Heart left ventricle (tissue), 13 donors: Measurements from ENCODE around the gene QSOX2.

ENCODE experiments used
- POLR2A ChIP-seq, 2 donors: fragments of 450-650 bp; IDR thresholded peaks; one replicate each; pipeline ENCODE4 v1.6.1; 2017; ENCODE audit warnings: antibody characterized with exemption in 2 of 2, mild to moderate bottlenecking in 2 of 2, moderate library complexity in 2 of 2
- TF ChIP-seq, protein P1 (sequence below), 12 donors: fragments of 200-600 bp; sonication (generic) in 4 of 12; IDR thresholded peaks; one replicate each; pipeline versions ENCODE4 v1.5.0 to v1.8.0; 2018 to 2022; ENCODE audit warnings: antibody characterized with exemption in 12 of 12, mild to moderate bottlenecking in 5 of 12
- donor health status: ischemic (EF 13 %, LVEDD 7.1; RV severe dilation, severe dysfunction).
- donor health status: DM: no; HTN: yes; CAD: no.
- donor health status: DM: no; HTN: no; CAD: no.
- donor health status: ischemic (EF 25% LVEDD 6.9; RV normal size, moderate dysfunction).
- donor health status: ischemic (EF 25% LVEDD 5.7; RV mildly dilated, moderate dysfunction).
- donor health status: ischemic (EF 35%, LVEDD 5.7; RV mildly dilated, moderate dysfunction).
- donor health status: nonischemic (EF 11% LVEDD 7.7; RV severe dilation, severe dysfunction).
- donor health status: DM: yes; HTN: yes; CAD: no.
- donor health status: PGD.
- donor health status: ischemic (EF 29% LVEDD 5.4; RV normal size, mild dysfunction).
- donor health status: nonischemic (EF 23%, LVEDD 6.1; RV moderate dilation, normal function).

DNA sequence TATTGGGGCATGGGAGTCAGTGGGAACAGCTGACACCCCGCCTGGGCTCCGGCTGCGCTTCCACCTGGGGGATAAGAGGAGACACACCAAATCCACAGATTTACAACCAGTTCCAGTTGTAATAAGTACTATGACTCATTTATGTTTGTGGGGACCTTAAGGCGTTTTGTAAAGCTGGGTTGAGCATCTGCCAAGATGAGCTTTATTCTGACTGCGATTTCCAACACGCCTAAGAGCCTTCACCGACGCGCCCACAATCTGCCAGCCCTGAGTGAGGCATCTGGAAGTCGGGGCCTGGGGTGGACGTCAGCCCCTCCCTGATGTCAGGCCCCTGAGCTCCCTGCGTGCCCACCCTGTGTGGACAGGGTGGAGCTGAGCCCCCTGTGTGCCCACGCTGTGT, 26.3 kb downstream of the QSOX2 start:
- TF ChIP-seq, protein P1, sequence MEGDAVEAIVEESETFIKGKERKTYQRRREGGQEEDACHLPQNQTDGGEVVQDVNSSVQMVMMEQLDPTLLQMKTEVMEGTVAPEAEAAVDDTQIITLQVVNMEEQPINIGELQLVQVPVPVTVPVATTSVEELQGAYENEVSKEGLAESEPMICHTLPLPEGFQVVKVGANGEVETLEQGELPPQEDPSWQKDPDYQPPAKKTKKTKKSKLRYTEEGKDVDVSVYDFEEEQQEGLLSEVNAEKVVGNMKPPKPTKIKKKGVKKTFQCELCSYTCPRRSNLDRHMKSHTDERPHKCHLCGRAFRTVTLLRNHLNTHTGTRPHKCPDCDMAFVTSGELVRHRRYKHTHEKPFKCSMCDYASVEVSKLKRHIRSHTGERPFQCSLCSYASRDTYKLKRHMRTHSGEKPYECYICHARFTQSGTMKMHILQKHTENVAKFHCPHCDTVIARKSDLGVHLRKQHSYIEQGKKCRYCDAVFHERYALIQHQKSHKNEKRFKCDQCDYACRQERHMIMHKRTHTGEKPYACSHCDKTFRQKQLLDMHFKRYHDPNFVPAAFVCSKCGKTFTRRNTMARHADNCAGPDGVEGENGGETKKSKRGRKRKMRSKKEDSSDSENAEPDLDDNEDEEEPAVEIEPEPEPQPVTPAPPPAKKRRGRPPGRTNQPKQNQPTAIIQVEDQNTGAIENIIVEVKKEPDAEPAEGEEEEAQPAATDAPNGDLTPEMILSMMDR (IDR thresholded peaks at IDR 0.05) = no peak
- no peak for TF ChIP-seq POLR2A (IDR thresholded peaks at IDR 0.05)
